RCC 7860 (cell line): ENCODE data around the gene RPS19.
A peak's percentile ranks its signal among the peaks of the same experiment; 100 is the strongest.
"Not testable (repeated sequence)": the region's sequence is repeated elsewhere in the genome, so short reads cannot be mapped to it uniquely, and the experiment has no call there.

ENCODE experiments used
- DNase-seq: peaks from one replicate; pipeline ENCODE4 v3.0.0-alpha.2; 2015; ENCODE audit warnings: low spot score
- FAIRE-seq: peaks from 2 replicates; lab custom pipeline; 2012; peaks lifted over from hg19 to GRCh38; lab: Jason Lieb, UNC

RPS19 gene

GRCh38 chr19:41859213-41859617 is 840 bp upstream of the RPS19 start:
- DNase-seq (no peak), FAIRE-seq (no peak)

- DNase-seq (no peak), FAIRE-seq (no peak)
Measured at GRCh38 chr19:41860419-41861115, 512 bp downstream of the RPS19 start.

DNA sequence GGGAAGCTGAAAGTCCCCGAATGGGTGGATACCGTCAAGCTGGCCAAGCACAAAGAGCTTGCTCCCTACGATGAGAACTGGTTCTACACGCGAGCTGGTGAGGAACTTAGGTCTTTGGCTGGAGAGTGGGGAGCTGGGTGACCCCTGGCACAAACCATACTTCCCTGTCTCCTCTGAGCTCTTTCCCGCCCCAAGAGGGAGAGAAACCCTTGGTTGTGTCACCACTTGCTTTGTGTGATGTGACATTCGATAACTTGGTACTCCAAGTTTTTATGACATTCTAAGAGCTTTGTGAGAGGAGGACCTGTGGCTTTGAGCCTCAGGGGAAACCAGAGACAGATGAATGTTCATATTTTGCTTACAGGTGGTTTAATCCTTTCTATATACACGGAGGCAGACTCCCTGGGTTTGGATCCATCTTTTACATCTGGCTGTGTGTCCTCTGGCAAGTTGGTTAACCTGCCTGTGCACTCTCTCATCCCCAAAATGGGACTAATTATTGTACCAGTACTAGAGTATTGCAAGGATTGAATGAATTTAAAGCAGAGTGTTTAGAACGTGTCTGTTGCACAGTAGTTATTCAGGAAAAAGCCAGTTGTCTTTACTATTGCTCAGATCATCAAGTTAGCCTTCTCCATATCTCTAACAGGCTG is 1.2 kb downstream of the RPS19 start:
- no peak for FAIRE-seq
- no peak for DNase-seq

DNA sequence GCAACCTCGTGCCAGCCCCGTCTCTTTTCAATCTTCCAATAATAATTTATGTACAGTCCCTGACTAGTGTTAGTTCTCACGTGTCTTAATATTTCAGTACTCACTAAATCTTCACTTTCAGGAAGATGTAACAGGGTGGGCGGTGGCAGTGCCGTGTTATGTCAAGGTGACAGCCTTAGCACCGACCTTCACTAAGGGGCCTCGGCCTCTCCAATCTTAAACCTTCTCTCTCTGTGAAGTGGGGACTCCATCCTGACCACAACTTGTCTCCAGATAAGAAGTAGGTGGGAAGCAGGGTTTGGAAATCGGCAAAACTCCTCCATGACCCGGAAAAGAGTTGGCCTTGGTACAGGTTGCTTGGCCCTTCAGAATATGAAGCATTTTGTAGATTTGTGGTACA is 1.8 kb downstream of the RPS19 start:
- no peak for DNase-seq
- no peak for FAIRE-seq

DNA sequence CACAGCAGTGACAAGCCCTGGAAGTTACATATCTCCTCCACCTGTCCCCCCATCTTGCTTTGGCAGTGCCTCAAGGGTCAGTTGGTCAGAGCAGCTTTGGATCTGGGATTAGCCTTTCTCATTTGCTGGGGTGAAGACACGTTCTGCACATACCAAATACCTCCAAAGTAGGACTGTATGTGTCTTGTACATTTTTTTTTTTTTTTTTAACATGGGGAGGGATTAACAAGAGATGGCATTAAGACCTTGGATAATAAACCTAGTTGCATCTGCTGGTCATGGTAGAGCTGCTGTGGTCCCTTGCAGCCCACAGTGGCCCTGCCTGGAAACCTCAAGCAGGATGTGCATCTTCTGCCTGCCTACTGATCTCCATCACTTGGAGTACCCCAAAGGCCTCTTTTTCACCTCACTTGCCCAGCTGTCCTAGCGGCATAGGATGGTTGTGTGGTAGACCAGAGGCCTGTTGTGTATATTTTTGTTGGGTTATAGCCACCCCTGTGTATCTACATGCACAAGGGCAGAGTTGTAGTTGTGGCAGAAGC is 2.5 kb downstream of the RPS19 start:
- no peak for DNase-seq

GRCh38 chr19:41863209-41863931 is 3.3 kb downstream of the RPS19 start:
- no peak for FAIRE-seq
- no peak for DNase-seq

More for the DNA sequence above, 2.5 kb downstream of the RPS19 start:
- FAIRE-seq = no peak

- FAIRE-seq (no peak), DNase-seq (no peak)
Measured at GRCh38 chr19:41864374-41864773, 4.3 kb downstream of the RPS19 start.

DNA sequence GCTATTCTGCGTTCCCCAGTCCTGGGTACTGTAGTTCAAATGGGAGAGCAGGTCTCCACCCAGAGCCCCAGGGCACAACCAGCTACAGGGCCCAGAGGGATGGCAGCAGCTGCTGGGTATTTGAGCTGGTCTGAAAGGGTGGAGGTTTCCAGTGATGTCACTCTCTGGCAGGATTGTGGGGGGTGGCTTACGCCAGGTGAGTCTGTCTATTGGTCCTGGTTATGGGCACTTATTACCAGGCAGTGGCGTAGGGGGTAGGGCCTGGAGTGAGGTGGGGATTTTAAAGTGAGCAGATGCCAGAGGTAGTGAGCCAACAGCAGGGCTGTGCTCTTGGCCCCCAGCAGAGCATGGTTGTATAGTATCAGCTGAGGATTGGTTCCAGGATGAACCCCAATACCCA is 6.2 kb downstream of the RPS19 start:
- DNase-seq = no peak
- FAIRE-seq = no peak

DNA sequence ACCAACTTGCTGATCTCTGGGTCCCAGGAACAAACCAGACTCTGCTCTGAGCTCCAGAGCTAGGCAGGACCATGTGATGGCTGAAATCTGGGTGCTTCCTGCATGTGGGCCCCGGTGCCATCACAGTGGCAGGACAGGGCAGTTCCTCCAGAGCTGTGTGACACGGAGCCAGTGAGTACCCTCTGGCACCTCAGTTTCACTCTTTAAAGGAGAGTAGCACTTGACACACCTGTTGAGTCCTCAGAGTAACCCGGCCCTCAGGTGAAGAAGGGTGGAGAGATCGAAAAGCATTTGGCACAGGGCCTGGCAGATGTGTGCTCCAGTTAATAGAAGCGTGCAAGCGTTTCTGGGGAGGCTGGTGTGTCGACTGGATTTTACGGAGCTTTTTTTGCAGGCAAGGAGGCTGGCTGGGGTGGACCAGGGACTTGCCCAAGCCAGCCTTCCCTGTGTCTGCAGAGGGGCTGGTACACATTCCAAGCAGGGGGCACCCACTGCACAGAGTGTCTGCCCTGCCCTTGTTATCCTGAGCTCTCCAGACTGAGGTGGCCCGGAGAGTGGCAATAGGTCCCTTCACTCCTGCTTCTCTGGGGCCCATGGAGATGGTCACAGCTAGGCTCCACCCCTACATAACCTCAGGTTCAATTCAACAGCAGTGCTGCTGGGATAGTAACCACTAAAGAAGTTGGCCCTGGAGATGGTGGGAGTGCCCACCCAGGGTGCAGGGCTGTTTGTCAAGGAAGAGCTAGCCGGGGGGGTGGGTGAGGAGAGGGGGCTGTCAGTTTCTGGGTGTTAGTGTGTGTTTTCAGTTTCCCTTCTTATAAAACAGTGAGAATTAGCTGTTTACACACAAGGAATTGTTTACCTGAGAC is 8.3 kb downstream of the RPS19 start:
- DNase-seq (no peak), FAIRE-seq (no peak)

DNA sequence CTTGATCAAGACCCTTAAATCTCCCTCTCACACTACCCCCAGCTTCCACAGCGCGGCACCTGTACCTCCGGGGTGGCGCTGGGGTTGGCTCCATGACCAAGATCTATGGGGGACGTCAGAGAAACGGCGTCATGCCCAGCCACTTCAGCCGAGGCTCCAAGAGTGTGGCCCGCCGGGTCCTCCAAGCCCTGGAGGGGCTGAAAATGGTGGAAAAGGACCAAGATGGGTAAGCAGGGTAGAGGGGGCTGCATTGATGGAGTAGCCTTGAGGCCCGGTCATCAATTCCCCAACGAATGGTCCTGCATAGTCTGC is 8.9 kb downstream of the RPS19 start:
- DNase-seq (no peak), FAIRE-seq (no peak)

DNA sequence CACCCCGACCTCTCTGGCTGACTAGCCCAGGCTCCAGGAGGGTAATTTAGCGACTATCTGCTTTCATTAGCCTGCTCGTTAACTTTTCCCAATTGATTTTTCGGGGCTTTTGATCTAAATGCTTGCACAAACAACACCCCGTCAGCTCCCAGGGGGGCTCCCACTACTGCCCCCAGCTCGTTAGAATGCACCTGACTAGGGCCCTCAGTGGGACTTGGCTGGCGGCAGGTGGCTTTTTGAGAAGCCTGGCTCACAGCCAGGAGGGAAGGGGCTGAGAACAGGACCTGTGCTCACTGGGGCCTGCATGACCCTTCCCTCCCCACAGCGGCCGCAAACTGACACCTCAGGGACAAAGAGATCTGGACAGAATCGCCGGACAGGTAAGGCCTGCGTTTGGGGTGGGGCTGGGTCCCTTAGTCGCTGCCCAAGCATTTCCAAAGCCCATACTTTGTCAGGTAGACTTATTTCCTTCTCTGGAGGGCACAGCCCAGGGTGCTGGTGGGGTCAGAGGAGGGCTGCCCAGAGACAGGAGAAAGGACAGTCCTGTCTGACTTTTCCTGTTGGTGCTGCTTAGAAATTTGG is 9.4 kb downstream of the RPS19 start:
- FAIRE-seq = no peak
- no peak for DNase-seq

- FAIRE-seq = no peak
- peak; percentile 63 for DNase-seq
Measured at GRCh38 chr19:41870401-41870873, 10.4 kb downstream of the RPS19 start.

DNA sequence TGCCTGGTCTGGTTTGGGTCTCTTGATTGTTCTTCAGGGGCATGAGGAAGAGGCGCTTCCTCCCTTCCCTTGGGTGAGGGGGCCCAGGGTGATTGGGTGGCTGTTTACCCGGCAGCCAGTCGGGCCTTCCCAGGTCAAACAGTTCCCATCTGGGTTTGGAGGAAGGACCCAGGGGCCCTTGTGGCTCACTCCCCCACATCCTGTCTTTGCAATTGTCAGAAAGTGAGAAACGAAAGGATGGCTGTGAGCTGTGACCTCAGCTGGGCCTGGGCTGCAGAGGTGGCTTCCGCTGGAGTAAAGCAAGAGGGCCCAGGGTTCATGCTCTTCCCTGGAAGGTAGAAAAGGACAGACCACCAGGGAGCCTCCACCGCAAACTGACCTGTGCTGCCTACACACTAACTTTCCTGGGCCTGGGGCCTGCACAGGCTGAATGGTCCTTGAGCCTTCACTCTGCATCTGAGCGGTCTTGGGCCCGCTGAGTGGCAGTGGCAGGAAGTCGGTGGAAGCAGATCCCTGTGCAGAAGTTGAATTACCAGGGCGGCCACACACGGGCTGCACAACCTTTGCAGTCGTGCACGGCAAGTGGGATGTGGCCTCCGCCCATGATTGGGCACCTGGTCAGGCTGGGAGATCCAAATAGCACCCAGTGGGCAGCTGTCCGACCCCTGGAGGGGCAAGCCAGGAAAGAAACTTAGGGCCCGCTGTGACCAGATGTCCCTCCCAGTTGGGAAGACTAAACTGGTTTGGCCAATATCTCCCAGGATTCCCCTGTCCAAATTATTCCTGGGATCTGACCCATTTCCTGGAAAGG is 11.7 kb downstream of the RPS19 start:
- FAIRE-seq (no peak), DNase-seq (no peak)

- FAIRE-seq (no peak), DNase-seq (no peak)
Measured at GRCh38 chr19:41872384-41872774, 12.3 kb downstream of the RPS19 start.

- FAIRE-seq (no peak), DNase-seq (peak; percentile 64)
Measured at GRCh38 chr19:41872775-41873647, 13.0 kb downstream of the RPS19 start.

GRCh38 chr19:41875973-41876372 is 15.9 kb downstream of the RPS19 start:
- FAIRE-seq, DNase-seq: not testable (repeated sequence)

DNA sequence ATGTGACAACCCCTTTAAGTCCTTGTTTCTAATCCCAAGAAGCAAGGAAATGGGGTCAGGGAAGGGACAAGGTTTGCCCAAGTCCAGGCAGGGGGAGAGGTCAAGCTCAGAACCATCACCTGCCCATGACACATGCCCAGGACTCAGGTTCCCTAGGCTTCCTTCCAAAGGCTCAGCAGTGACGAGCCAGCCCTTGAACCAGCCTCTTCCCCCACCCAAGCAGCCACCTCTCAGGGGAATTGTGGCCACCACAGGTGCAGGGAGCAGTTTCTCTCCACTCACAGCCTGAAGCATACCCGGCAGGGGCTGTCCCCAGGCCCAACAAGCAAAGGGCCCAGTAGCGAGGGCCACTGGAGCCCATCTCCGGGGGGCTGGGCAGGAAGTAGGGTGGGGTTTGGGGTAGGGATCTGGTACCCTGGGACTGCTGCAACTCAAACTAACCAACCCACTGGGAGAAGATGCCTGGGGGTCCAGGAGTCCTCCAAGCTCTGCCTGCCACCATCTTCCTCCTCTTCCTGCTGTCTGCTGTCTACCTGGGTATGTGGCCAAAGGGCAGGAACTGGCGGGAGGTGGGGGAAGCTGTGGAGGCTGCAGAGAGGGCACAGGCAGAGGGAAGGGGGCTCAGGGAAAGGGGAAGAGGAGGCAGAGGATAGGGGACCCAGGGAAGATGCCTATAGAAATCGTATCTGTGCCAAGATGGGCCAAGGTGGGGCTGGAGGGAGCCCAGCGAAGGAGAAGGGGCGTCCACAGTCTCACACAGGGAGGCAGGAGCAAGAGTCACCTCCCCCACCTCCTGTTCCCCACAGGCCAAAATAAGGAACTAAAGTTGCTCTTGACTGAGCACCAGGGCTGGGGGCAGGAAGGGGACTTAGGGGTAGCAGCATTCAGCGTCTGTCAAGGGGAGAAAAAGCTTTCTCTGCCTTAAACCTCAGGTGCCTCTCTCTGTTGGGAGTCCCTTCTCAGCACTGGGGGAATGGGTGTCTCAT is 17.1 kb downstream of the RPS19 start, which contains the start of gene CD79A:
Gene CD79A, plus strand, starts transcription at position 433 of the 986 bp plus-strand sequence. Its CDS starts 26 bp downstream, at position 459.
- DNase-seq (no peak), FAIRE-seq (no peak)
